HepG2 (cell line): ENCODE results near the gene CCDC167. TPM values are rescaled to one million over a fixed set of nuclear protein-coding genes. Genes with fewer than 3 reads are reported as not detected.

ENCODE experiments used
- ATAC-seq: fragments of 200-7000 bp; cut with Tn5 transposase; 3 replicates; pipeline ENCODE4 v1.9.1; 2020; ENCODE audit warnings: mild to moderate bottlenecking, moderate library complexity
- BruUV-seq: library from RNA; stranded (reverse); fragments of 400-500 nt; replicated peaks from 2 replicates; lab custom pipeline; 2021; lab: Mats Ljungman, UMichigan
- CTCF ChIA-PET: fragments of 300-600 bp; formaldehyde crosslinking; extraction: SDS; loops from one replicate; lab custom pipeline; 2021; ENCODE audit warnings: low total read pairs, inconsistent platforms, low intra/inter-chr PET ratio; lab: Yijun Ruan, JAX
- POLR2A ChIA-PET: fragments of 350-600 bp; sonication (Branson Sonifier 250); formaldehyde crosslinking; loops from one replicate; lab custom pipeline; 2020; ENCODE audit warnings: antibody characterized with exemption, inconsistent platforms; lab: Yijun Ruan, JAX
- DNase-seq: peaks from one replicate; pipeline ENCODE4 v3.0.0-alpha.2; 2015; ENCODE audit warnings: low spot score
- FAIRE-seq: peaks from 3 replicates; lab custom pipeline; 2011; peaks lifted over from hg19 to GRCh38; lab: Jason Lieb, UNC
- H2AFZ ChIP-seq: one replicate; pipeline ENCODE4 v1.6.1; 2011; ENCODE audit warnings: low read length, inconsistent platforms
- H3K27ac ChIP-seq: fragments of 300-600 bp; 3 replicates; pipeline ENCODE4 v1.8.0; 2011; ENCODE audit warnings: mixed run types, mild to moderate bottlenecking, mixed read lengths, low read length, inconsistent platforms; ENCODE audit not compliant: insufficient read depth; ENCODE audit errors: extremely low read length
- H3K27me3 ChIP-seq, 2 experiments: fragments of 200-600 bp in 1 of 2; 2 replicates in 1 of 2; 3 replicates in 1 of 2; pipeline versions ENCODE4 v1.6.0 to v1.8.0; 2011; ENCODE audit warnings: low read length in 2 of 2, mild to moderate bottlenecking in 2 of 2, moderate library complexity in 2 of 2, inconsistent platforms in 1 of 2; ENCODE audit not compliant: insufficient read depth in 2 of 2, control insufficient read depth in 1 of 2
- H3K36me3 ChIP-seq, 2 experiments: fragments of 200-600 bp in 1 of 2; replicated peaks in 1 of 2; 2 replicates in 1 of 2; 3 replicates in 1 of 2; pipeline versions ENCODE4 v1.5.1 to v1.8.0; 2011; ENCODE audit warnings: low read length in 2 of 2, inconsistent platforms in 1 of 2; ENCODE audit not compliant: insufficient read depth in 2 of 2, control insufficient read depth in 1 of 2
- H3K4me1 ChIP-seq: 2 replicates; pipeline ENCODE4 v1.5.1; 2012; ENCODE audit warnings: low read length, inconsistent platforms; ENCODE audit not compliant: insufficient read depth
- H3K4me2 ChIP-seq: 2 replicates; pipeline ENCODE4 v1.6.0; 2011; ENCODE audit warnings: low read depth, low read length, inconsistent platforms
- H3K4me3 ChIP-seq, 3 experiments: fragments of 200-600 bp in 1 of 3; sonication (generic), shearing (Covaris generic) in 1 of 3; replicated peaks in 1 of 3; 2 replicates each; pipeline ENCODE4 v1.5.1; 2011 to 2016; ENCODE audit warnings: low read length in 3 of 3, inconsistent platforms in 2 of 3, low read depth in 2 of 3, mild to moderate bottlenecking in 2 of 3, control low read depth in 1 of 3, mixed read lengths in 1 of 3; ENCODE audit not compliant: insufficient read depth in 1 of 3
- H3K79me2 ChIP-seq: one replicate; pipeline ENCODE4 v1.6.1; 2011; ENCODE audit warnings: low read length, inconsistent platforms; ENCODE audit not compliant: insufficient read depth
- H3K9ac ChIP-seq: 2 replicates; pipeline ENCODE4 v1.6.0; 2011; ENCODE audit warnings: mild to moderate bottlenecking, low read depth, low read length, inconsistent platforms; ENCODE audit not compliant: insufficient read depth
- H3K9me3 ChIP-seq: 2 replicates; pipeline ENCODE4 v1.5.1; 2012; ENCODE audit warnings: mild to moderate bottlenecking, low read length
- H4K20me1 ChIP-seq: 2 replicates; pipeline ENCODE4 v1.6.0; 2011; ENCODE audit warnings: inconsistent platforms, mild to moderate bottlenecking, low read length, moderate library complexity; ENCODE audit not compliant: insufficient read depth
- HNRNPL ChIP-seq: fragments of 200-400 bp; formaldehyde crosslinking; IDR thresholded peaks from 2 replicates; pipeline ENCODE4 v1.6.1; 2017; ENCODE audit warnings: mild to moderate bottlenecking, low read depth, low read length
- MAFF ChIP-seq: IDR thresholded peaks from 2 replicates; pipeline ENCODE4 v1.6.1; 2011; ENCODE audit warnings: low read depth, low read length, improper control_type of control experiment
- NFIB ChIP-seq: sonication (generic); formaldehyde crosslinking; IDR thresholded peaks from 2 replicates; pipeline ENCODE4 v1.9.0; 2021; ENCODE audit warnings: missing genetic modification reagents, mild to moderate bottlenecking, borderline replicate concordance
- SETDB1 ChIP-seq: sonication (generic); formaldehyde crosslinking; IDR thresholded peaks from 2 replicates; pipeline ENCODE4 v1.5.1; 2020; ENCODE audit warnings: missing genetic modification reagents, mild to moderate bottlenecking, borderline replicate concordance
- WGBS: methylation state at CpG from one replicate; pipeline ENCODE4 v1.1.6; 2017; ENCODE audit warnings: low lambda C conversion rate; 5-methylcytosine and 5-hydroxymethylcytosine counted together
- in situ Hi-C: cut with HindIII; loops from 2 replicates; pipeline ENCODE4 v1.10.0; 2017; ENCODE audit warnings: low pct_unique_long_range_greater_than_20kb; ENCODE audit not compliant: extremely low pct_ligation_motif_present
- intact Hi-C: fragments of 100-400 bp; cut with micrococcal nuclease; formaldehyde crosslinking; loops from one replicate; pipeline ENCODE4 v1.10.0; 2022; ENCODE audit not compliant: unreplicated experiment
- polyA plus RNA-seq, 8 experiments: library from polyadenylated mRNA; depleted of rRNA in 3 of 8; stranded (reverse) in 7 of 8; unstranded in 1 of 8; fragments of >200 nt; fragmentation: Illumina TruSeq in 4 of 8; extraction: Trizol in 4 of 8; gene quantifications; 2 replicates each; pipeline versions ENCODE4 v1.2.1 to v1.2.3, GENCODE V29; 2011 to 2016; ENCODE audit warnings: low read depth in 4 of 8, missing spikeins in 1 of 8, mixed read lengths in 1 of 8; ENCODE audit not compliant: insufficient read depth in 1 of 8
- total RNA-seq, 5 experiments: library from RNA; depleted of rRNA; stranded (reverse); fragments of >200 nt; fragmentation: Illumina TruSeq; extraction: Trizol; gene quantifications; 2 replicates each; pipeline ENCODE4 v1.2.3, GENCODE V29; 2016; ENCODE audit warnings: low read depth in 1 of 5
- TF ChIP-seq, protein P1 (sequence below): sonication (generic); formaldehyde crosslinking; IDR thresholded peaks from 2 replicates; pipeline ENCODE4 v1.8.1; 2023; ENCODE audit warnings: mild to moderate bottlenecking, missing genetic modification reagents
- TF ChIP-seq, protein P2 (sequence below): IDR thresholded peaks from 2 replicates; pipeline ENCODE4 v1.6.1; 2016; ENCODE audit warnings: missing genetic modification reagents, missing compliant biosample characterization
- TF ChIP-seq, protein P3 (sequence below): sonication (generic); formaldehyde crosslinking; IDR thresholded peaks from 2 replicates; pipeline ENCODE4 v1.5.1; 2020; ENCODE audit warnings: missing genetic modification reagents, mild to moderate bottlenecking, borderline replicate concordance
- TF ChIP-seq, protein P4 (sequence below): sonication (generic); formaldehyde crosslinking; IDR thresholded peaks from 2 replicates; pipeline ENCODE4 v1.5.0; 2020; ENCODE audit warnings: missing genetic modification reagents, mild to moderate bottlenecking, borderline replicate concordance
- TF ChIP-seq, protein P5 (sequence below): IDR thresholded peaks from 2 replicates; pipeline ENCODE4 v1.6.1; 2016; ENCODE audit warnings: missing biosample characterization, missing genetic modification reagents, low read depth

Gene CCDC167
- total and polyA plus RNA-seq, 2 of the 13 experiments (the other 11 are each of a cell fraction or from before 2014, with no cell fraction given), result 48.4 to 66.8 TPM

DNA sequence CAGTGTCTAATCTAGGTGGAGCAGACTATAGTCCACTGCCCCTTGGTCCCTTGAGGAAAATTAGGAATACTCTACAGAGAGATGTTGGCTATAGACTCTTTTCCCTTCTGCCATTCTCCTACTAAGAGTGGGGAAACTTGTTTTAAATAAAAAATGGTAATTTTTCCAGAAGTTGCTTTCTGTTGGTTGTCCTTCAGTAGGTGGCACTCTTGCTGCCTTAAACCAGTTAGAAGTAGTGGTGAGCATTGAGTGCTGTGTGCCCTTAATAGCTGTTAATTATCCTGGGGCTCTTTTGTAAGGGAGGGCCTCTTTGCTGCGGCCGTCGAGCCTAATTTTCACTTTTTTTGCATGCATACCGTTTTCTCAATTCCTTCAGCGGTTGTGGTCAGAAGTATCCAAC is 63.9 kb downstream of the CCDC167 start:
- H4K20me1 ChIP-seq, result no peaks in the 10 kb centered on the region
- ATAC-seq, result no peak
- peaks cover 10 to 46% of the 10 kb centered on the region in 2 experiments for H3K36me3 ChIP-seq
- no peak overlapping the region for H2AFZ ChIP-seq
- WGBS, result 91% methylated on average over 5 of the region's 5 CpGs
- no TSS peak for BruUV-seq
- no peak for FAIRE-seq
- H3K27ac ChIP-seq, result no peak overlapping the region
- peaks cover 23% of the 10 kb centered on the region for H3K4me1 ChIP-seq
- DNase-seq, result no peak
- H3K9me3 ChIP-seq, result no peaks in the 10 kb centered on the region
- no peaks in the 10 kb centered on the region; a peak in 1 of 5 replicates for H3K27me3 ChIP-seq
- H3K79me2 ChIP-seq, result peaks cover 22% of the 10 kb centered on the region
- intact Hi-C loops, result no loop called here
- no peak overlapping the region for H3K9ac ChIP-seq
- no peak overlapping the region for H3K4me3 ChIP-seq
- no peak overlapping the region for H3K4me2 ChIP-seq
- in situ Hi-C loops, result no loop called here
- ChIA-PET CTCF (no interaction called here), POLR2A (no interaction called here)
- TF ChIP-seq, protein P1, sequence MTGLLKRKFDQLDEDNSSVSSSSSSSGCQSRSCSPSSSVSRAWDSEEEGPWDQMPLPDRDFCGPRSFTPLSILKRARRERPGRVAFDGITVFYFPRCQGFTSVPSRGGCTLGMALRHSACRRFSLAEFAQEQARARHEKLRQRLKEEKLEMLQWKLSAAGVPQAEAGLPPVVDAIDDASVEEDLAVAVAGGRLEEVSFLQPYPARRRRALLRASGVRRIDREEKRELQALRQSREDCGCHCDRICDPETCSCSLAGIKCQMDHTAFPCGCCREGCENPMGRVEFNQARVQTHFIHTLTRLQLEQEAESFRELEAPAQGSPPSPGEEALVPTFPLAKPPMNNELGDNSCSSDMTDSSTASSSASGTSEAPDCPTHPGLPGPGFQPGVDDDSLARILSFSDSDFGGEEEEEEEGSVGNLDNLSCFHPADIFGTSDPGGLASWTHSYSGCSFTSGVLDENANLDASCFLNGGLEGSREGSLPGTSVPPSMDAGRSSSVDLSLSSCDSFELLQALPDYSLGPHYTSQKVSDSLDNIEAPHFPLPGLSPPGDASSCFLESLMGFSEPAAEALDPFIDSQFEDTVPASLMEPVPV, result no peak
- TF ChIP-seq MAFF (no peak), NFIB (CRISPR knock-in tag) (no peak), HNRNPL (no peak), SETDB1 (CRISPR knock-in tag) (no peak)
- TF ChIP-seq, protein P2, sequence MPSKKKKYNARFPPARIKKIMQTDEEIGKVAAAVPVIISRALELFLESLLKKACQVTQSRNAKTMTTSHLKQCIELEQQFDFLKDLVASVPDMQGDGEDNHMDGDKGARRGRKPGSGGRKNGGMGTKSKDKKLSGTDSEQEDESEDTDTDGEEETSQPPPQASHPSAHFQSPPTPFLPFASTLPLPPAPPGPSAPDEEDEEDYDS (CRISPR knock-in tag), result no peak
- TF ChIP-seq, protein P3, sequence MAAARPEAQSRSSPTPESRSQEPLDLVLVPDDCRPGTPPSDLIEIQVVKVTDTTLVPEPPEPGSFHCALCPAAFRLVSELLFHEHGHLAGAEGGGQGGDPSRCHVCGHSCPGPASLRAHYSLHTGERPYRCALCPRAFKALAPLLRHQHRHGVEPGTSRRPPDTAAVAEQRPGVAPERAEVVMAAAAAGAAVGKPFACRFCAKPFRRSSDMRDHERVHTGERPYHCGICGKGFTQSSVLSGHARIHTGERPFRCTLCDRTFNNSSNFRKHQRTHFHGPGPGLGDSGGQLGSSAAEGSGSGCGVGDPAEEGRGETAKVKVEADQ (CRISPR knock-in tag), result no peak
- TF ChIP-seq, protein P4, sequence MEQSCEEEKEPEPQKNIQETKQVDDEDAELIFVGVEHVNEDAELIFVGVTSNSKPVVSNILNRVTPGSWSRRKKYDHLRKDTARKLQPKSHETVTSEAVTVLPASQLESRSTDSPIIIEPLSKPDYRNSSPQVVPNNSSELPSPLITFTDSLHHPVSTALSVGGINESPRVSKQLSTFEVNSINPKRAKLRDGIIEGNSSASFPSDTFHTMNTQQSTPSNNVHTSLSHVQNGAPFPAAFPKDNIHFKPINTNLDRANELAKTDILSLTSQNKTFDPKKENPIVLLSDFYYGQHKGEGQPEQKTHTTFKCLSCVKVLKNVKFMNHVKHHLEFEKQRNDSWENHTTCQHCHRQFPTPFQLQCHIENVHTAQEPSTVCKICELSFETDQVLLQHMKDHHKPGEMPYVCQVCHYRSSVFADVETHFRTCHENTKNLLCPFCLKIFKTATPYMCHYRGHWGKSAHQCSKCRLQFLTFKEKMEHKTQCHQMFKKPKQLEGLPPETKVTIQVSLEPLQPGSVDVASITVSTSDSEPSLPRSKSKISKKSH (CRISPR knock-in tag), result no peak
- TF ChIP-seq, protein P5, sequence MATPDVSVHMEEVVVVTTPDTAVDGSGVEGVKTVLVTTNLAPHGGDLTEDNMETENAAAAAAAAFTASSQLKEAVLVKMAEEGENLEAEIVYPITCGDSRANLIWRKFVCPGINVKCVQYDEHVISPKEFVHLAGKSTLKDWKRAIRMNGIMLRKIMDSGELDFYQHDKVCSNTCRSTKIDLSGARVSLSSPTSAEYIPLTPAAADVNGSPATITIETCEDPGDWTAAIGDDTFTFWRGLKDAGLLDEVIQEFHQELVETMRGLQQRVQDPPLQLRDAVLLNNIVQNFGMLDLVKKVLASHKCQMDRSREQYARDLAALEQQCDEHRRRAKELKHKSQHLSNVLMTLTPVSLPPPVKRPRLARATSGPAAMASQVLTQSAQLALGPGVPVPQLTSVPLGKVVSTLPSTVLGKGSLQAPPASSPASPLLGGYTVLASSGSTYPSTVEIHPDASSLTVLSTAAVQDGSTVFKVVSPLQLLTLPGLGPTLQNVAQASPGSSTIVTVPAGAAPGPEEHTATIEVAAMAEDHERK (CRISPR knock-in tag), result no peak
